HG02610 (cell line): ENCODE data around the gene NFIC.
"Not testable (repeated sequence)": the region's sequence is repeated elsewhere in the genome, so short reads cannot be mapped to it uniquely, and the experiment has no call there.

Experiments used
- ATAC-seq: cut with Tn5 transposase; IDR thresholded peaks from one replicate; pipeline ENCODE4 v1.9.1; 2021; ENCODE audit warnings: mild to moderate bottlenecking, moderate library complexity; ENCODE audit not compliant: unreplicated experiment

The NFIC gene

DNA sequence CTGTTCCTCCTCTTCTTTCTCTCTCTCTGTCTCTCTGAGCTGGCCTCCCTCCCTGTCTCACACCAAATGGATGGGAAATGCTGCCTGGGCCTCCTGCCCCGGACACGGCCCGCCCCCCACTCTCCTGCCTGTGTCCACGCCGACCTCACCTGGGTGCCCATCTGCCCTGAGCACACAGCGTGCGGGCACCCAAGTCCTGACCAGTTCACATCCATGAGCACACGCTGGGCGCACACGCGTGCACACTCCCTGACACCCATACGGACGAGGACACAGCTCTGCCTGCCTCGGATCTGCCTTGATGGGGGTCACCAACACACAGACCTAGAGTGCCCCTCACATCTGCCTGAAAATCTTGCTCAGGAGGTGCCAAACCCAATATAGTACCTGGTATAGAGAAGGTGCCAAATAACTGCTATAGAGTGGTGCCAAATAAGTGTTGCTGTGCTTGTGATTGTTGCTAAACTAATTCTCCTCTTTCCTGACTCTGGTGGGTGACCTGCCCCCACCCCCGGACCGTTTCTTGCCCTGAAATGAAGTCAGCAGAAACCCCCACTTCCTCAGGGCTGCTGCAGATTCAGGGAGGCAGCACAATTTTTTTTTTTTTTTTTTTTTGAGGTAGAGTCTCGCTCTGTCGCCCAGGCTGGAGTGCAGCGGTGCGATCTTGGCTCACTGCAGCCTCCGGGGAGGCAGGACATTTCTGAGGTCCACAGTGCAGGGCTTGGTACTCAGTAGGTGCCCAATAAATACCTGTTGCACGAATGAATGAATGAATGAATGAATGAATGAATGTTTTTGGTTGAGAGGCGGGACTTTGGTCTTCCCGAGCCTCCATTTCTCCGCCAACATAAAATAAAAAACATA lies 4.6 kb downstream of the NFIC start:
- ATAC-seq, result no peak

DNA sequence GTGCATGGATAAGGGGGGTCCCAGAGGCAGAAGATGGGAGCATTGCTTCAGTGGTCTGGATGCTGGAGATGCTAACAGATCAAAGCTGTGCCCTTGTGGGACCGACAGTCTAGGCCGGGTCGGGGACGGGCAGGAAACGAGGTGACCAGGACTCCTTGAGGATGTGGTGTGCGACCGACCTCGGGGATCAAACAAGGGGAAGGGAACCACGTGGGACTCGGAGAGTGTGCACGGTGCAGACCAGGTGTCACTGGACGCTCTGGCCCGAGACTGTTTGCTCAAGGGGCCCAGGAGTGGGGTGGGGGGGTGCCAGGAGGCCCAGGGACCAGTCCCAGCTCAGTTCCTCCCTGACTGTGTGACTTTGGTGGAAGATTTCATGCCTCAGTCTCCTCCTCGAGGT lies 6.0 kb downstream of the NFIC start:
- no peak for ATAC-seq

DNA sequence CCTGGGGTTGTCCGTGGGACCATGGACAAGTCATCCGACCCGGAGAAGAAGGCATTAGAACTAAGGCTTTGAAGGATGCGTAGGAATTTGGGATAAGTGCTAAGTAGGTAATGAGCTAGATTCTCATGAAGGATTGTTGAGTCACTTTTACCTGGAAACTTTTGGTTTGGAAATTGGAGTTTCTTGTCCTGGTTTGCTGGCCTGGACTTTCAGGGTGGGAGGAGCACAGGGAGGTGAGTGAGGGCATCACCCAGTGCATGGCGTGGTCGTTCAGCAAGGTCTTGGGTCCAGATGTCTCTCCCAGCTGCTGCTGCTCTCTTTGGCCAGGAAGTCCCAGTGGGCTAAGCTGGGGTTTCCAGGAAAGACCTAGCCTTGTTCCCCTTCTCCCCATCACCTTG lies 7.6 kb downstream of the NFIC start:
- no peak for ATAC-seq

DNA sequence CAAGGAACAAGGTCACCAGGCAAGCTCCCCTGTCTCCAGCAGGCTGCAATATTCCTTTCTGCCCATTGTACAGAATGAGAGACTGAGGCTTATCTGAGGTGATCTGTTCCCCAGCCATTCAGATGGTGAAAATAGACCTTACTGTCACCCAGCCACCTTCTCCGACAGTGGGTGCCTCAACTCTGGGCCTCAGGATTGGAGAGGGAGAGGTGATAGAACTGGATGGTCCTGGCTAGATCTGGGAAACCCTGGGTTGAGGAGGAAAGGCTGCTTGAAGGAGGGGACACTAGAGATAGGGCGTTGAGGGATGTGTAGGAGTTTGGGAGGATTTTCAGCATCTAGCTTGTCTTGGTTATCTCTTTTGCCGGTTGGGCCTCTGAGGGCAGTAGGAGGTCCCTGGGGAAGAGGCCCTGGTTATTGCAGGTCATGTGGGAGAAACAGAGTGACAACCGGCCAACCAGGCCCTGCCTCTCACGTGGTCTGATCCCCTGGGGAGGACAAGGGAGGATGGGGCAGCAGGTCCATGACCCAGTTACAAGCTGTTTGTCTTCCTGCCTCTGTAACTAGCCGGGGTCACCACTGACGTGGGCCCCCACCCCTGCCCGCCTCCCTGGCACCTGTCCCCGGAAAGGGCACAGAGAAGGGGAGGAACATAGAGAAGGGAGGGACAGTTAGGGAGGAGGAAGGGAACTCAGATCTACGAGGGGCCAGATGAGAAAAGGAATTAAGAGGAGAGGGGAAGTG lies 8.2 kb downstream of the NFIC start:
- no peak for ATAC-seq

DNA sequence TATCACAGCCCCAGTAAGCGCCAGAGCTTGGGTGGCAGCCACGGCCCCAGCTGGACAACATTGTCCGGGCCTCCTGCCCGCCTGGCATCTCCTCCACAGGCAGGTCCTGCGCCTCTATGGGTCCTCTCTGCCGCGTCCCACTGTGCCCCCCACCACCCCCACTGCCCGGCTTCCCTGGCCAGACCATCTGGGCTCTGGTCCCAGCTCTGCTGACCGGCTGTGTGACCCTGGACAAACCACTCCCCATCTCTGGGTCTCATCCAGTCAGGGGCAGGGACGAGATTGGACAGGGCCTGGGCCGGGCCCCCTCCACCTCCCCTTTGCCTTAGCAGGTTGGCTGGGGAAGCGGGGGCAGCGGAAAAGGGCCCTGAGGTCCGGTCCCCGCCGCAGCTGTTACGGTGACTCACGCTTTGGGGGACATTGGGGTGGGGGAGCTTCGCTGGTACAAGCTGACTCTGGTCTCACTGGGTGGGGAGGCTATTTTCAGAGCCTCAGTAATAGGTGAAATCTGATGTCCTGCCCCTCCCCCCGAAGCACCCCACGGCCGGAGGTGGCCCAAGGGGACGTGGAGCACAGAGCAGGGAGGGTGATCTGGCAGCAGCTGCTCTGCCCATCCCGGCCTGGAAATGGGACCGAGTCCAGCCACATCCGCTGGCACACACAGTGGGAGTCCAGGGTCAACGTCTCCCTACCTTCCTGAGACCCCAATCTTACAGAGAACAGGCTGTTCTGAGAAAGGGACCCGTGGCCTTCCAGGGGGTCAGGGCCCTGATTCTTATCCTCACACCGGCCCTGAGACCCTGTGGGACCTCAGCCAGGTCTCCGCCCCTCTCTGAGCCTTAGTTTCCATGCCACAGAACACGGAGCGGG lies 9.1 kb downstream of the NFIC start:
- no peak for ATAC-seq

DNA sequence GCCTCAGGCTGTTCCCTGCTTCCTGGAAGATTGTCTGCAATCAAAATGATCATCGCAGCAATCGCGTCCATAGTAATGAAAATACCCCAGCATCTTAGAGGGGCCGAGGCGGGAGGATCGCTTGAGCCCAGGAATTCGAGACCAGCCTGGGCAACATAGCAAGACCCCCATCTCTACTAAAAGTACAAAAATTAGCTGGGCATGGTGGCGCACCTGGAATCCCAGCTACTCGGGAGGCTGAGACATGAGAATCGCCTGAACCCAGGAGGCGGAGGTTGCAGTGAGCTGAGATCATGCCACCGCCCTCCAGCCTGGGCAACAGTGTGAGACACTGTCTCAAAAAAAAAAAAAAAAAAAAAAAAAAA lies 9.7 kb downstream of the NFIC start:
- not testable (repeated sequence) for ATAC-seq

DNA sequence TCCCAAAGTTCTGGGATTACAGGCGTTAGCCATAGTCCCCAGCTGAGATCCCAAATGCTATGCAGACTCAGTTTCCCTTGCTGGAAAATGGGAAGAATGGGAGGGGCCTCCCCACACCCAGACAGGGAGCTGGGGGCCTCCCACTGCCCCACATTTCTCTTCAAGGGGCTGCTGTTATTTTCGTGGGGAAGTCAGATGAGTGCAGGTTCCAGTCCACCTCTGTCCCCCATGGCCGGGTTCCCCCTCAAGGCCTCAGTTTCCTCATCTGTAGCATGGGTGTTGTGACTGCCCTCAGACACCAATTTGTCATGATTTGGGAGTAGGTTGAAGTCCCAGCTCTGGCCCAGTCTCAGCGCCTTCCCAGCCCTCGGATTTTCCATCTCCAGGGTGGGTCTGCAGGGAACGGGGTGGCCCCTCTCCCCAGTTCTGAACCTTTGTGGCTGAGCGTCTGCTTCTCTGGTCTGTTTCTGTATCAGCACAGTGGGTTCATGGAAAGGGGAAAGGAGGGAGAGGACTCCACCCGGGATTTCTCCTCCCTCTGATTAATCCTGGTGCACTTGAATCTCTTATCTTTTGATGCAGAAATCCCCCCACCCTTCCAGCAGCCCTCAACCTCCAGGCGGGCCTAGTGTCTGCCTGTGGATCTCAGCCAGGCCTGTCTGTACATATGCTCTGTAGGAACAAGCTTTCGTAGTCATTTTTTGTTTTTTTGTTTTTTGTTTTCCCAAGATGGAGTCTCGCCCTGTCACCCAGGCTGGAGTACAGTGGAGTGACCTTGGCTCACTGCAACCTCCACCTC lies 12.2 kb downstream of the NFIC start:
- ATAC-seq, result no peak

DNA sequence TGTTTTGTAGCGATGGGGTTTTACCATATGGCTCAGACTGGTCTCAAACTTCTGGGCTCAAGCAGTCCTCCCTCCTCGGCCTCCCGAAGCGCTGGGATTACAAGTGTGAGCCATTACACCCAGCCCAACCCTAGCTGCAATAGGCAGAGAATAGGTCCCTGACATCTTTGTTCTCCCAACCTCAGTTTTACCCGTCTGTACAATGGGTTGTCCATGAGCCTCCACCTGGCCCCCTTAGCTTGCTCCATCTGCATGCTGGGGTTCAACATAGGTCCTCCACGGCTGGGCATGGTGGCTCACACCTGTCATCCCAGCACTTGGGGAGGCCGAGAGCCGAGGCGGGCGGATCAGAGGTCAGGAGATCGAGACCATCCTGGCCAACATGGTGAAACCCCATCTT lies 14.4 kb downstream of the NFIC start:
- no peak for ATAC-seq

DNA sequence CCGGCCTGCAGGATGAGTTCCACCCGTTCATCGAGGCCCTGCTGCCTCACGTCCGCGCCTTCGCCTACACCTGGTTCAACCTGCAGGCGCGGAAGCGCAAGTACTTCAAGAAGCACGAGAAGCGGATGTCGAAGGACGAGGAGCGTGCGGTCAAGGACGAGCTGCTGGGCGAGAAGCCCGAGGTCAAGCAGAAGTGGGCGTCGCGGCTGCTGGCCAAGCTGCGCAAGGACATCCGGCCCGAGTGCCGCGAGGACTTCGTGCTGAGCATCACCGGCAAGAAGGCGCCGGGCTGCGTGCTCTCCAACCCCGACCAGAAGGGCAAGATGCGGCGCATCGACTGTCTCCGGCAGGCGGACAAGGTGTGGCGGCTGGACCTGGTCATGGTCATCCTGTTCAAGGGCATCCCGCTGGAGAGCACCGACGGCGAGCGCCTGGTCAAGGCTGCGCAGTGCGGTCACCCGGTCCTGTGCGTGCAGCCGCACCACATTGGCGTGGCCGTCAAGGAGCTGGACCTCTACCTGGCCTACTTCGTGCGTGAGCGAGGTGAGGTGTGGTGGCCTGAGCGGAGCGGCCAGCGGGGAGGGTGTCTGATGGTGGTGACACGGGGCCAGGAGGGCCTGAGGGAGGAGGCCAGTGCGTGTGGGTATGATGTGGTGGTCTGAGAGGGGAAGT lies 15.5 kb downstream of the NFIC start:
- no peak for ATAC-seq

DNA sequence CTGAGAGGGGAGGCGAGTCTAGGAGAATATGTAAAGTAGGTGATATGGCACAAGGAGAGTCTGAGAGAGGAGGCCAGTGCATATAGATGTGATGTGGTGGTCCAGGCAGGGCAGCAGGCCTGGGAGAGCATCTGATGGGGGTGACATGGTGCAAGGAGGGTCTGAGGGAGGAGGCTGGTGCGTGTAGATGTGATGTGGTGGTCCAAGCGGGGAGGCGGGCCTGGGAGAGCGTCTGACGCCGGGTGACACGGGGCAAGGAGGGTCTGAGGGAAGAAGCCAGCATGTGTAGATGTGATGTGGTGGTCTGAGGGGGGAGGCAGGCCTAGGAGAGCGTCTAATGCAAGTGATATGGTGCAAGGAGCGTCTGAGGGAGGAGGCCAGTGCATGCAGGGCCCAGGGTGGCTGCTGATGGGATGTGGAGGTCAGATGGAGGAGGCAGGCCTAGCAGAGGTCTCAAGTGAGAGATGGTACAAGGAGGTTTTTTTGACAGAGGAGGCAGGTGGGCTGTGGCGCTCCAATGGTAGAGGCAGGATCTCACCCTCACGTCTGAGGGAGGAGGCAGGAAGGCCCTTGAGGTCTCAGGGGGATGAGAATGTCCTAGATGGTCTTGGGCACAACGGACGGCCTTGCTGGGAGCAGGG lies 16.2 kb downstream of the NFIC start:
- ATAC-seq, result no peak

DNA sequence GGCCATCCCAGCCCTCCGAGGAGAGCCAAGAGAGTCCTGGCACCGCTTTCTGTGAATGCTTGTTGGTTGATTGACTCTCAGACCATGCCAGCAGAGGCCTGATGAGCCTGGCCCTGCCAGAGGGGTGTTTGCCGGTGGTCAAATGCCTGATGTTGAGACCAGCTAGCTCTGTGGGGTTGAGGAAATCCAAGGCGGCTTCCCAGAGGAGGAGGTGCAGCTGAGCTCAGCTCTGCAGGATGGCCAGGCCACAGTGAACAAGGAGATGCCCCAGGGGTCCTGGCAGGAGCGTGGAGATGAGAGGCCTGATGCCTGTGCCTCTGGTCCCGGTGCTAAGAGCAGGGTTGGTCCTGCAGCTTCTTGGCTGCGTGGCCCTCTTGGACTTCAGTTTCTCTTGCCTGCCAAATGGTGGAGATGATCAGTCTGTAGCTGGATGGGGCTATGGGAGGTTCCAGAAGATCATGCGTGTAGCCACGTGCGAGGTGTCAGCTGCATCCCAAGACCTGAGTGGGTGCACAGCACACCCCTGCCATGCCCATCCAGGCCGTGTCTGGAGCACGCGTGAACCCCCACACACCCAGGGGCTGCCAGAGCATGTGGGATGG lies 16.8 kb downstream of the NFIC start:
- ATAC-seq, result no peak

DNA sequence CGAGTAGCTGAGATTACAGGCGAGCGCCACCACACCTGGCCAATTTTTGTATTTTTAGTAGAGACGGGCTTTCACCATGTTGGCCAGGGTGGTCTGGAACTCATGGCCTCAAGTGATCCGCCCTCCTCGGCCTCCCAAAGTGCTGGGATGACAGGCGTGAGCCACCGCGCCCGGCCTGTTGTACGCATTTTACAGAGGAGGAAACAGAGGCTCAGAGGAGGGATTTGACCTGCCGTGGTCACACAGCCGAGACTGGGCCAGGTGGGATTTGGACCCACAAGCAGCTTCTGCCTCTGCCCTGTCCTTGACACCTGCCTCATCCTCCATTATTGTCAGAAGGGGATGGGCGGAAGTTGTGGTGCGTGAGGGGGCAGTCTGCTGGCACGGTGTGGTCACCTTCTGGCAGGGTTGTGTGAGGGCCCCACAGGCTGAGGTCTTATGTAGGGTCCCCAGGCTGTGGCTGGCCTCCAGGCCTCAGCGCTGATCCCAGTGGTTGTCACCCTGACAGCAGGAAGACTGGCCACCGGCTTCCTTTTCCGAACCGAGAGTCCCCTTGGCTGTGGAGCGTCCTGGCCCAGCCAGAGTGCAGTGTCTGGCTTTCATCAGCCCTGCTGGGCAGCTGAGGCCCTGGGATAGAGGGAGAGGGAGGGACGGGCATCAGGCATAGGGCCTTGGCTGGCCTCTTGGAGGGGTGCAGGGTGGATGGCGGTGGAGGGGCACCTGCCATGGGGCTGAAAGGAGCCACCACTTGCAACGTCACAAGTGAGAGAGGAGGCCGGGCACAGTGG lies 20.3 kb downstream of the NFIC start:
- ATAC-seq, result no peak

DNA sequence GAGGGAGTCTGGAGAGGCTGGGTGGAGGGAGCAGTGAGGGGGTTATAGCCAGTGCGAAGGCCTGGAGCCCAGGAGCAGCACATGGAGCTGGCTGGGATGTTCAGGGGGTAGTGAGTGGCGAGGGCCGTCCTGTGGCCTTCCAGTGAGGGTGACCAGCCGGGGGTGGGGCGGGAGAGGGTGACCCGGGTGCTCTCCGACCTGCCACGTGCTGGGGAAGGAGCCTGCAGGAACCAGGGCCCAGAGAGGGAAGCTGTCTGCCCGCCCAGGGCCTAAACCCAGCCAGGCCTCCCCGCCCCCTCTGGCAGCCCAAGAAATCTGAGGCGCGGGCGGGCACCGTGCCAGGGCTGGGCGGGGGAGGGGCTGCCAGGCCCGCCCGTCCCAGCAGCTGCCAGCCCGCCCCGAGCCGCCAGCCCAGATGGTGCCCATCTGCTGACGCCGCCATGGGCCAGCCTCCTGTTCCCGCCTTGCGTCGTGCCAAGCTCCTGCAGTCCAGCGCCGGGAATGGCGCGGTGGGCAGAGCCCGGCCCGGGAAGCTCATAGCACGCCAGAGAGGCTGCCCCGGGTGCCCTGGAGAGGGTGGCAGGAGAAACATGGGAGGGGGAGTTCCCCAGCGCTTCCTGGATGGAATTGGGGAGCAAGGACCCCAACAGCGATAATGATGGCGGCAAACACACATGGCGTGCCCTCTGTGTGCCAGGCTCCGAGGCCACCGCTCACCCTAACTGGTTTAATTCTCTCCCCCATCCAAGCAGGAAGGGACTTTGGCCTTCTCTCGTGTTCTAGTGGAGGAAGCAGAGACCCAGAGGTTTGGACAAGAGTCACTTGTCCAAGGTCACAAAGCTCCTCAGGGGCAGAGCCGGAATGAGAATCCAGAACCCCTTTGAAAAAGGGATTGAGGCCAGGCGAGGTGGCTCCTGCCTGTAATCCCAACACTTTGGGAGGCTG lies 21.5 kb downstream of the NFIC start:
- no peak for ATAC-seq

DNA sequence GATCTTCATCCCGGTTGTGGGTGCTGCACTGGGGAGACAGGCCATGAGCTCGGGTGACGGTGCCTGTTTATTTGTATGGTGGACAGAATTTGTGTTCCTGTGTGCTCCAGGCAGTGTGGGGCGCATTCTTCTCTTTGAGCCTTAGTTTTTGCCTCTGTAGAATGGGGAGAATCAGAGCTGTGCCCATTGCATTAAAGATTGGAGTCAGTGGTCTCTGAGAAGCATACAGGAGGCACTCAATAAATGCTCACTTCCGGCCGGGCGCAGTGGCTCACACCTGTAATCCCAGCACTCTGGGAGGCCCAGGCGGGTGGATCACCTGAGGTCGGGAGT lies 23.0 kb downstream of the NFIC start:
- ATAC-seq, result no peak

DNA sequence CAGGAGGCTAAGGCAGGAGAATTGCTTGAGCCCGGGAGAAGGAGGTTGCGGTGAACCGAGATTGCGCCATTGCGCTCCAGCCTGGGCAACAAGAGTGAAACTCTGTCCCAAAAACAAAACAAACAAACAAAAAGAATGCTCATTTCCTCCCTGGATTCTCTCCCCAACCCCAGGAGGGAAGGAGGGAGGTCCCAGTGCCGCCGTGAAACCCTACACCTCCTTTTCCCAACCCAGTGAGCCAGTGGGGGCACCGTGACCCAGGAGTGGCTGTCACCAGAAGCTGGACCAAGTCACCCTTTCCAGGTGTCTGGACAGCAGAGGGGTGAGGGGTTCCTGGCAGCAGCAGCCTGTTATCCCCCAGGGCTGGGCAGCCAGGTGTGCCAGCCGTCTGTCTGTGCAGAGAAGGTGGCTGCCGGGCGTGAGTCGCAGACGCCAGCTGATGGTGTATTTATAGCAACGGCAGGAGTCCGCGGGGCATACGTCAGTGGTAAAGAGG lies 23.5 kb downstream of the NFIC start:
- no peak for ATAC-seq

DNA sequence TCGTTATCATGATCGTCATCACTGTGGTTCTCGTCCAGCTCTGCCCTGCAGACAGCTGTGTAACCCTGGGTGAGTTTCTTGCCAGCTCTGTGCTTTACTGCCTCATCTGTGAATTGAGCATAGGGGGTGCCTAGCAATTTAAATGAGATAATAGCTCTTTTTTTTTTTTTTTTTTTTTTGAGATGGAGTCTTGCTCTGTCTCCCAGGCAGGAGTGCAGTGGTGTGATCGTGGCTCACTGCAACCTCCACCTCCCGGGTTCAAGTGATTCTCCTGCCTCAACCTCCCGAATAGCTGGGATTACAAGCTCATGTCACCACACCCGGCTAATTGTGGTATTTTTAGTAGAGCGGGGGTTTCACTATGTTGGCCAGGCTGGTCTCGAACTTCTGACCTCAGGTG lies 25.5 kb downstream of the NFIC start:
- not testable (repeated sequence) for ATAC-seq

DNA sequence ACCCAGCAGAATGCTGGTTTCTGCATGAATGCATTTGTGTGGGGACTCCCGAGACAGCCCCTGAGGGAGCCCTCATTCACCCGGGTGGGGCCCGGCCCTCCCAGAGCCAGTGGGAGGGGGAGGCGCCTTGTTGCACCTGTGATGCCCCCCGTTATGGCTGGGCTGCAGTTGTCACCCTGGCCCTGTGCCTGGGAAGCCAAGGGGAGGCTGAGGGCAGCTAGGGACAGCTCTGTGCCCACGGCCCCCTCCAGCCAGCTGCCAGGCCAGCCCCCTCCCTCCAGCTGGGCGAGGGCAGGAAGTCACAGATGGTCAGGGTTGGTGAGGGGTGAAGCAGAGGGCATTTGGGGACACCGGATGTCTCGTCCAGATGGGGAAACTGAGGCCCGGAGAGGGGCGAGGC lies 26.1 kb downstream of the NFIC start:
- no peak for ATAC-seq
